WTC11 (cell line): ENCODE data around the gene AXIN2.
"Not testable (repeated sequence)": the region's sequence is repeated elsewhere in the genome, so short reads cannot be mapped to it uniquely, and the experiment has no call there.

Source experiments
- CTCF ChIP-seq: fragments of 200-600 bp; IDR thresholded peaks from 2 replicates; pipeline ENCODE4 v1.8.0; 2022; ENCODE audit warnings: antibody characterized with exemption
- NFYB ChIP-seq: sonication (generic); formaldehyde crosslinking; conservative IDR thresholded peaks from 2 replicates; pipeline ENCODE4 v1.8.0; 2022; ENCODE audit warnings: low read depth, missing genetic modification reagents
- RELA ChIP-seq: sonication (generic); formaldehyde crosslinking; IDR thresholded peaks from 2 replicates; pipeline ENCODE4 v1.8.1; 2022; ENCODE audit warnings: missing genetic modification reagents, mild to moderate bottlenecking, borderline replicate concordance
- SMAD3 ChIP-seq: sonication (generic); formaldehyde crosslinking; IDR thresholded peaks from 2 replicates; pipeline ENCODE4 v1.8.0; 2022; ENCODE audit warnings: missing genetic modification reagents, mild to moderate bottlenecking, borderline replicate concordance
- ZNF121 ChIP-seq: sonication (generic); formaldehyde crosslinking; IDR thresholded peaks from 2 replicates; pipeline ENCODE4 v1.8.0; 2023; ENCODE audit warnings: missing genetic modification reagents
- ZNF138 ChIP-seq: sonication (generic); formaldehyde crosslinking; conservative IDR thresholded peaks from 2 replicates; pipeline ENCODE4 v1.8.1; 2022; ENCODE audit warnings: mild to moderate bottlenecking, moderate library complexity, missing genetic modification reagents
- ZNF232 ChIP-seq: sonication (generic); formaldehyde crosslinking; IDR thresholded peaks from 2 replicates; pipeline ENCODE4 v1.8.0; 2022; ENCODE audit warnings: mild to moderate bottlenecking, missing genetic modification reagents
- ZNF416 ChIP-seq: fragments of 250-450 bp; sonication (Bioruptor Pico); IDR thresholded peaks from 2 replicates; pipeline ENCODE4 v1.9.0; 2021; ENCODE audit warnings: mild to moderate bottlenecking, inconsistent platforms
- ZNF423 ChIP-seq: fragments of 250-450 bp; sonication (Bioruptor Pico); IDR thresholded peaks from 2 replicates; pipeline ENCODE4 v2.1.2; 2022; ENCODE audit warnings: mild to moderate bottlenecking, moderate library complexity
- TF ChIP-seq, protein P1 (sequence below): sonication (generic); formaldehyde crosslinking; conservative IDR thresholded peaks from 2 replicates; pipeline ENCODE4 v1.8.1; 2022; ENCODE audit warnings: mild to moderate bottlenecking, missing genetic modification reagents
- TF ChIP-seq, protein P2 (sequence below): sonication (generic); formaldehyde crosslinking; IDR thresholded peaks from 2 replicates; pipeline ENCODE4 v1.8.1; 2022; ENCODE audit warnings: low read depth, missing genetic modification reagents, borderline replicate concordance
- TF ChIP-seq, protein P3 (sequence below): sonication (generic); formaldehyde crosslinking; IDR thresholded peaks from 2 replicates; pipeline ENCODE4 v1.8.1; 2023; ENCODE audit warnings: mild to moderate bottlenecking, missing genetic modification reagents, borderline replicate concordance

DNA sequence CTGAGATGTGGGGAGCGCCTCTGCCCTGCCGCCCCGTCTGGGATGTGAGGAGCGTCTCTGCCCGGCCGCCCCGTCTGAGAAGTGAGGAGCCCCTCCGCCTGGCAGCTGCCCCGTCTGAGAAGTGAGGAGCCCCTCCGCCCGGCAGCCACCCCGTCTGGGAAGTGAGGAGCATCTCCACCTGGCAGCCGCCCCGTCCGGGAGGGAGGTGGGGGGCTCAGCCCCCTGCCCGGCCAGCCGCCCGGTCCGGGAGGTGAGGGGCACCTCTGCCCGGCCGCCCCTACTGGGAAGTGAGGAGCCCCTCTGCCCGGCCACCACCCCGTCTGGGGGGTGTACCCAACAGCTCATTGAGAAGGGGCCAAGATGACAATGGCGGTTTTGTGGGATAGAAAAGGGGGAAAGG is 77.0 kb downstream of the AXIN2 start:
- not testable (repeated sequence) for TF ChIP-seq CTCF; RELA (CRISPR knock-in tag); NFYB (CRISPR knock-in tag); ZNF232 (CRISPR knock-in tag); ZNF138 (CRISPR knock-in tag); ZNF423 (CRISPR knock-in tag); ZNF416 (CRISPR knock-in tag); ZNF121 (CRISPR knock-in tag); SMAD3 (CRISPR knock-in tag)
- TF ChIP-seq, protein P1, sequence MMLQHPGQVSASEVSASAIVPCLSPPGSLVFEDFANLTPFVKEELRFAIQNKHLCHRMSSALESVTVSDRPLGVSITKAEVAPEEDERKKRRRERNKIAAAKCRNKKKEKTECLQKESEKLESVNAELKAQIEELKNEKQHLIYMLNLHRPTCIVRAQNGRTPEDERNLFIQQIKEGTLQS (CRISPR knock-in tag) = not testable (repeated sequence)
- TF ChIP-seq, protein P2, sequence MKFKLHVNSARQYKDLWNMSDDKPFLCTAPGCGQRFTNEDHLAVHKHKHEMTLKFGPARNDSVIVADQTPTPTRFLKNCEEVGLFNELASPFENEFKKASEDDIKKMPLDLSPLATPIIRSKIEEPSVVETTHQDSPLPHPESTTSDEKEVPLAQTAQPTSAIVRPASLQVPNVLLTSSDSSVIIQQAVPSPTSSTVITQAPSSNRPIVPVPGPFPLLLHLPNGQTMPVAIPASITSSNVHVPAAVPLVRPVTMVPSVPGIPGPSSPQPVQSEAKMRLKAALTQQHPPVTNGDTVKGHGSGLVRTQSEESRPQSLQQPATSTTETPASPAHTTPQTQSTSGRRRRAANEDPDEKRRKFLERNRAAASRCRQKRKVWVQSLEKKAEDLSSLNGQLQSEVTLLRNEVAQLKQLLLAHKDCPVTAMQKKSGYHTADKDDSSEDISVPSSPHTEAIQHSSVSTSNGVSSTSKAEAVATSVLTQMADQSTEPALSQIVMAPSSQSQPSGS (CRISPR knock-in tag) = not testable (repeated sequence)
- TF ChIP-seq, protein P3, sequence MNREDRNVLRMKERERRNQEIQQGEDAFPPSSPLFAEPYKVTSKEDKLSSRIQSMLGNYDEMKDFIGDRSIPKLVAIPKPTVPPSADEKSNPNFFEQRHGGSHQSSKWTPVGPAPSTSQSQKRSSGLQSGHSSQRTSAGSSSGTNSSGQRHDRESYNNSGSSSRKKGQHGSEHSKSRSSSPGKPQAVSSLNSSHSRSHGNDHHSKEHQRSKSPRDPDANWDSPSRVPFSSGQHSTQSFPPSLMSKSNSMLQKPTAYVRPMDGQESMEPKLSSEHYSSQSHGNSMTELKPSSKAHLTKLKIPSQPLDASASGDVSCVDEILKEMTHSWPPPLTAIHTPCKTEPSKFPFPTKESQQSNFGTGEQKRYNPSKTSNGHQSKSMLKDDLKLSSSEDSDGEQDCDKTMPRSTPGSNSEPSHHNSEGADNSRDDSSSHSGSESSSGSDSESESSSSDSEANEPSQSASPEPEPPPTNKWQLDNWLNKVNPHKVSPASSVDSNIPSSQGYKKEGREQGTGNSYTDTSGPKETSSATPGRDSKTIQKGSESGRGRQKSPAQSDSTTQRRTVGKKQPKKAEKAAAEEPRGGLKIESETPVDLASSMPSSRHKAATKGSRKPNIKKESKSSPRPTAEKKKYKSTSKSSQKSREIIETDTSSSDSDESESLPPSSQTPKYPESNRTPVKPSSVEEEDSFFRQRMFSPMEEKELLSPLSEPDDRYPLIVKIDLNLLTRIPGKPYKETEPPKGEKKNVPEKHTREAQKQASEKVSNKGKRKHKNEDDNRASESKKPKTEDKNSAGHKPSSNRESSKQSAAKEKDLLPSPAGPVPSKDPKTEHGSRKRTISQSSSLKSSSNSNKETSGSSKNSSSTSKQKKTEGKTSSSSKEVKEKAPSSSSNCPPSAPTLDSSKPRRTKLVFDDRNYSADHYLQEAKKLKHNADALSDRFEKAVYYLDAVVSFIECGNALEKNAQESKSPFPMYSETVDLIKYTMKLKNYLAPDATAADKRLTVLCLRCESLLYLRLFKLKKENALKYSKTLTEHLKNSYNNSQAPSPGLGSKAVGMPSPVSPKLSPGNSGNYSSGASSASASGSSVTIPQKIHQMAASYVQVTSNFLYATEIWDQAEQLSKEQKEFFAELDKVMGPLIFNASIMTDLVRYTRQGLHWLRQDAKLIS (CRISPR knock-in tag) = not testable (repeated sequence)
